T-helper 17 cell (primary cell): ENCODE data around the gene PDLIM5. TPM values are rescaled to one million over a fixed set of nuclear protein-coding genes. Genes with fewer than 3 reads are reported as not detected.
"Not testable (repeated sequence)": the region's sequence is repeated elsewhere in the genome, so short reads cannot be mapped to it uniquely, and the experiment has no call there.

Experiments used
- ATAC-seq: fragments of 150-1000 bp; cut with Tn5 transposase; 2 replicates; pipeline ENCODE4 v1.10.0; 2021; ENCODE audit warnings: mild to moderate bottlenecking, moderate library complexity
- DNase-seq, 3 donors: peaks; one replicate each; pipeline versions ENCODE4 v3.0.0 to v3.0.0-alpha.2; 2020 to 2021
- H3K9me3 ChIP-seq: one replicate; pipeline ENCODE4 v1.7.0; 2013; ENCODE audit warnings: low read length, mild to moderate bottlenecking; ENCODE audit not compliant: control insufficient read depth, poor library complexity, severe bottlenecking
- H3K27ac Mint-ChIP-seq: one replicate; pipeline ENCODE4 v1.8.0; 2022; ENCODE audit warnings: mild to moderate bottlenecking, moderate library complexity, mixed read lengths
- H3K27me3 Mint-ChIP-seq: one replicate; pipeline ENCODE4 v1.8.0; 2022; ENCODE audit warnings: mixed read lengths
- H3K36me3 Mint-ChIP-seq: one replicate; pipeline ENCODE4 v1.8.0; 2022; ENCODE audit warnings: low read depth, mixed read lengths
- H3K4me1 Mint-ChIP-seq: one replicate; pipeline ENCODE4 v1.8.0; 2022; ENCODE audit warnings: mild to moderate bottlenecking, mixed read lengths
- H3K4me3 Mint-ChIP-seq: one replicate; pipeline ENCODE4 v1.8.0; 2022; ENCODE audit warnings: mild to moderate bottlenecking, moderate library complexity, mixed read lengths
- total RNA-seq, 4 donors: library from RNA in 2 of 4; stranded (reverse) in 2 of 4; gene quantifications; one replicate each; pipeline ENCODE4 v1.2.3 and lab custom pipeline; 2022 to 2026

PDLIM5 gene
- total RNA-seq, 2 donors from 2014 or later = 25.9 to 37.6 TPM

DNA sequence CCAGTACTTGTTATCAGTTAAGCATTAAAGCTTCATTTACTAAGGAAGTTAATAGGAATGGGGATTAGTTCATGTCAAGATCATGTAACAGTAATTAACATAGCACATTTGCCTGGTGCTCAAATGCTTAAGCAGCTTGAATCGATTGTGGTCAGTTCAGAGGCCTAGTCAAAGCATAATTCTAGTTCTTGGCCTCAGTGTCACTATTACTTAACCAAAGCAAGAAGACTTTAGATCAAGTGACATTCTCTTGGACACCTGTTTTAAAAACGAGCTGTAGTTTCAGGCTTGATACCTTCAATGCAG, 190.8 kb downstream of the PDLIM5 start:
- H3K9me3 ChIP-seq = no peaks in the 10 kb centered on the region
- H3K4me3 Mint-ChIP-seq = no peak overlapping the region
- no peak for DNase-seq
- H3K27me3 Mint-ChIP-seq = no peaks in the 10 kb centered on the region
- peaks cover 2% of the 10 kb centered on the region for H3K4me1 Mint-ChIP-seq
- ATAC-seq = no peak
- peaks cover 9% of the 10 kb centered on the region for H3K36me3 Mint-ChIP-seq
- no peak overlapping the region for H3K27ac Mint-ChIP-seq

DNA sequence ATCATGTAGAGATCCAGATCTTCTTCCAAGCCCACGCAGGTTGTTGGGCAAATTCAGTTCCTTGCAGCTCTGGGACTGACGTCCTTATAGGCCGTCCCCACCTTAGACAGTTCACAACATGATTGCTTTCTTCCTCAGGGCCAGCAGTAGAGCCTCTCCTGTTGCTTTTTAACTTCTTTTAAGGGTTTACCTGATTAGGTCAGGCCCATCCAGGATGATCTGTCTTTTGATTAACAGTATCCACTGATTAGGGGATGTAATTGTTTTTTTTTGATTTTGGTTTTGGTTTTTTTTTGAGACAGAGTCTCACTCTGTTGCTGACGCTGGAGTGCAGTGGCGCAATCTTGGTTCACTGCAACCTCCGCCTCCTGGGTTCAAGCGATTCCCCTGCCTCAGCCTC, 197.0 kb downstream of the PDLIM5 start:
- DNase-seq (no peak), ATAC-seq (no peak)
- no peaks in the 10 kb centered on the region for H3K9me3 ChIP-seq
- peaks cover 4% of the 10 kb centered on the region for H3K36me3 Mint-ChIP-seq
- peaks cover 3% of the 10 kb centered on the region for H3K4me1 Mint-ChIP-seq
- no peak overlapping the region for H3K4me3 Mint-ChIP-seq
- H3K27me3 Mint-ChIP-seq = no peaks in the 10 kb centered on the region
- no peak overlapping the region for H3K27ac Mint-ChIP-seq

DNA sequence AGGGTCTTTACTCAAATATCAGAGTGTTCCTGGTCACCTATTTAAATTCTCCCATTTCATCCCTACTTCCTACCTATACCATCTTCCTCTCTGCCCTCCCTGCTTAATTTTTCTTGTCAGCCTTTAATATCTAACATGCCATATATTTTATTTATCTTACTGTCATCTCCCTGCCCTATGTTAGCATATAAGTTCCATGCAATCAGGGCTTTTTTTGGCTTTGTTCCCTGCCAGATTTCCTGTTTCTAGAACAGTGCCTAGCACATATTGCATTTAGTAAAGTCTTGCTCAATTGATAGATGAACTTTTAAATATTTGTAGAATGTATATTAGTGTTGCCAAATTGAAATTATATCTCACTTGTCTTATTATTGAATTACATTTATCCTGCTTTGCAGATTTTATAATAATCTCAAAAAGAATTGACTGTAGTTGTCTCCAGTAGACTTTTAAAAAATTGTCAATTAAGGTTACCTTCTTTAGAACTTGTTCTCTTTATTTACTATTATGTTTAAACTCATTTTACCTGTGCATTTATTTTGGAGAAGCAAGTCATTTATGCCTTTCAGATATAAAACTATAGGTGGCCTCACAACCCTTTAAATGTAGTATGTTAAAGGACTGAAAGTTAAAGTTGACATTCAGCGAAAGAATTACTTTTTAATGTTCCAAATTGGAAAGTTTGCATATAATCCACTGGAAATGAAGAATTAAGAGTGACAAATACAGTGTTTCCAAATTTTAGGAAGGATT, 197.8 kb downstream of the PDLIM5 start:
- Mint-ChIP-seq H3K4me1 (peaks cover 3% of the 10 kb centered on the region), H3K27me3 (no peaks in the 10 kb centered on the region), H3K36me3 (peaks cover 4% of the 10 kb centered on the region), H3K27ac (peak overlapping the region; percentile 82), H3K4me3 (no peak overlapping the region)
- ATAC-seq (no peak), DNase-seq (no peak)
- no peaks in the 10 kb centered on the region for H3K9me3 ChIP-seq

DNA sequence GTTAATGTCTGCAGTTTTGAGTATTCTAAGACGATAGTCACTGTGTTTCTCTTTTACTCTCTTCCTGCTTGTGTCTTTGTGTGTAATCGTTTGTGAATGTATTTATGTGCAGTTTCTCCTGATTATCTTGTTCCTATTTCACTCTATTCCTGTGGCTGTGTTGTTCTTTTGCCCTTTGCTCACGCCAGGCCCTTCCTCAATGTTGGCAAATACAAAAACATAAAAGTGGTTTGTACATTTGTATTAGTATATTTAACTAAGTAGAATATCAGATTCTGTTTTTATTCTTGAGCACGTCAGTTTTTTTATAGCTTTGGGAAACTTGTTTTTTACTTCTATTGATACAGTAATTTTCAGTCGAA, 198.4 kb downstream of the PDLIM5 start:
- Mint-ChIP-seq H3K4me1 (peaks cover 3% of the 10 kb centered on the region), H3K27me3 (no peaks in the 10 kb centered on the region), H3K36me3 (peaks cover 4% of the 10 kb centered on the region), H3K4me3 (no peak overlapping the region), H3K27ac (no peak overlapping the region)
- no peaks in the 10 kb centered on the region for H3K9me3 ChIP-seq
- ATAC-seq (no peak), DNase-seq (no peak)

DNA sequence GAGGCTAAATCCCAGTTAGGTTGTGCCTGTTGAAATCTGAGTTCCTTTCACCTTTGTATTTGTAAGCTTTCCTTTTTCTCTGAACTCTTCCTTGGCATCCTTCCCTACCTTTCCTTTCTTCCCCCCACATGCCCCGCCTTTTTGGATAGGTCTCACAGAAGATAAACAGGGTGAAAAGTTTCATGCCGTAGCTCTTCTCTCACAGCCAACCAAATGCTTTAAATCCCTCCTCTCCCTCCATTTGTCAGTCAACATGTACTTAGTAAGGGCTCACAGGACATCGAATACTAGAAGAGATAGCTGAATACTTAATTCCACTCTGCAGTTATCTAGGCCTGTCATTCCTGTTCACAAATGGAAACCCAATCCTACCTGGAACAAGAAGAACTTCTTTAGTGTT, 198.9 kb downstream of the PDLIM5 start:
- no peaks in the 10 kb centered on the region for H3K9me3 ChIP-seq
- peaks cover 4% of the 10 kb centered on the region for H3K36me3 Mint-ChIP-seq
- no peak for ATAC-seq

DNA sequence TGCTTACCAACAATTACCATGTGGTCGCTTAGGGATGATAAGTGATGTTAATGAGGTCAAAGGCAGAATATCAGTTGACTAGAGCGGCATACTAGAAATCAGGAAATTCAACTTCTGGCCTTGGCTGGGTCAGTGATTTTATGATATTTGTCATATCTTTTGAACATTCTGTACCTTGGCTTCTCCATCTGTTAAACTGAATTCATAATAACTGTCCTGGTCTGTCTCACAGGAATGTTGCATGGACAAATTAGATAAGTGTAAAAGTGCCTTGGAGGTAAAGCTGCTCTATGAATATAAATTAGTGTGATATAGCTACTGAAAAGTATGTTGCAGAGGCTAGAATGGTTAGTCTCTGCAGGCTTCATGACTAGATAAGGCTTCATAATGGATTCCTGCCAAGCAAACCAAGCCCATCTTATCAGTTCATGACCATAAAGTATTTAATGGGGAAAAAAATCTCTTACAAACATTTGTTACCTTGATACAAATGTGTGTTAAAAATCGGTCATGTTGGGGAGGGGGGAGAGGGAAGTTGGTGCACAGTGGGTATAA, 201.4 kb downstream of the PDLIM5 start:
- H3K27me3 Mint-ChIP-seq = no peaks in the 10 kb centered on the region
- no peak for ATAC-seq
- peaks cover 4% of the 10 kb centered on the region for H3K36me3 Mint-ChIP-seq
- no peak overlapping the region for H3K27ac Mint-ChIP-seq
- H3K9me3 ChIP-seq = no peaks in the 10 kb centered on the region
- H3K4me1 Mint-ChIP-seq = peaks cover 3% of the 10 kb centered on the region
- no peak overlapping the region for H3K4me3 Mint-ChIP-seq
- no peak for DNase-seq

More for the DNA sequence above, 198.9 kb downstream of the PDLIM5 start:
- no peak overlapping the region for H3K4me3 Mint-ChIP-seq
- no peak for DNase-seq
- H3K27me3 Mint-ChIP-seq = no peaks in the 10 kb centered on the region
- no peak overlapping the region for H3K27ac Mint-ChIP-seq
- H3K4me1 Mint-ChIP-seq = peaks cover 3% of the 10 kb centered on the region

DNA sequence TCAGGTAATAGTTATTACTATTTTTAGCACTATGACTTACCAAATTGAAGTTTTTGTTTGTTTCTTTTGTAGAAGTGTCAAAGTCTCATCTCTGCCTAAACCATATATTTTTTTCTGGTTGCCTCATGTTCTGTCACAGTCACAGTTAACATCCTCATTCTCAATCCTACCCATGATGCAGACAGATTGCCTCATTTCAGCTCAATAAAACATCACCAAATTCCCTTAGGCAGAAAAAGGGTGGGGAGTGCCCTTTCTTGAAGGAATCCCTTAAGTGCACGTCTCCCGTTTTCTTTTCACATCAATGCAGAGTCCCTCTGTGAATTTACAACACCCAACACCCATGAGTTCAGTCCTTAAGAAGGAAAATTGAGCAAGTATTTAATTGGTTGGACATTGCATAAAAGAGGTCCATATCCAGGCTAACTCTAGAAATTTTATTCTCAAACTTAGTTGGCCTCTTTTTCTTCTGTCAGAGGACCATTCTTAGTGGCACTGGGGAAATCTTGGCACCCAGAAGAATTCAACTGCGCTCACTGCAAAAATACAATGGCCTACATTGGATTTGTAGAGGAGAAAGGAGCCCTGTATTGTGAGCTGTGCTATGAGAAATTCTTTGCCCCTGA, 202.4 kb downstream of the PDLIM5 start:
- peaks cover 3% of the 10 kb centered on the region for H3K4me1 Mint-ChIP-seq
- DNase-seq = no peak
- H3K27me3 Mint-ChIP-seq = no peaks in the 10 kb centered on the region
- no peak overlapping the region for H3K27ac Mint-ChIP-seq
- no peaks in the 10 kb centered on the region for H3K9me3 ChIP-seq
- no peak for ATAC-seq
- H3K4me3 Mint-ChIP-seq = no peak overlapping the region
- peaks cover 4% of the 10 kb centered on the region for H3K36me3 Mint-ChIP-seq

DNA sequence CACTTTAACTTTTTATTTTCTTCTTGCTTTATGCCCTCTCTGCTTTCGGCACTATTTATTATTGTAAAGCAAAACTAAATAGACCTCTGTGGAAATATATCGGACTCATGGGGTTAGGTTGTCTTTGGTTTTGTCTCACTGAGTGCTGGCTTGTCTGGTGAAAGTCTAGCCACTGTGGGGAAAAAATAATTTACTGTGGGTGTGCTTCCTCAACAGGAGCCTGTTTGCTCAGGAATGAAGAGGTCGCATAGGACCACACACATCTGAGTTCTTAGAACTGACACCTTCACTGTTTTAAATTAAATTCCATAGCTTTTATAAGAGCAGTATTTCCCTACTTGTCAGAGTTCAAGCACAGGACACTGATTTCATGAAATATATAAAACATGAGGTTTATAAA, 203.0 kb downstream of the PDLIM5 start:
- H3K27me3 Mint-ChIP-seq = no peaks in the 10 kb centered on the region
- no peak overlapping the region for H3K27ac Mint-ChIP-seq
- ATAC-seq (no peak), DNase-seq (no peak)
- peaks cover 4% of the 10 kb centered on the region for H3K36me3 Mint-ChIP-seq
- no peaks in the 10 kb centered on the region for H3K9me3 ChIP-seq
- no peaks in the 10 kb centered on the region for H3K4me1 Mint-ChIP-seq
- no peak overlapping the region for H3K4me3 Mint-ChIP-seq

DNA sequence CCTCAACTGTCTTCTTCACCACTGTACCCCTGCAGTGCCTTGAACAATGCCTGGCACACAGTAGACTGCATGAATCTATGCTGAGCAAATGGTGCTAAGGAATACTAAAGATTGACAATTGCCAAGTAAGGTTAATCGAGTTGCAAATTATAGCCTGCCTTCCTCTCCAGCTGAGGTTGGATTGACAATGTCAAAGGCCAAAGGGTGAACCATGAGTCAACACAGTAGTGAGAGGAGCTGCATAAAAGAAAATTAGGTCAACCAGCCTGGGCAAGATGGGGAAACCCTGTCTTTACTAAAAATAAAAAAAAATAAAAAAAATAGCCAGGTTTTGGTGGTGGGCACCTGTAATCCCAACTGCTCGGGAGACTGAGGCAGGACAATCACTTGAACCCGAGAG, 208.9 kb downstream of the PDLIM5 start:
- Mint-ChIP-seq H3K27ac (no peak overlapping the region), H3K36me3 (peaks cover 2% of the 10 kb centered on the region), H3K4me3 (no peak overlapping the region), H3K4me1 (no peaks in the 10 kb centered on the region), H3K27me3 (no peaks in the 10 kb centered on the region)
- H3K9me3 ChIP-seq = no peaks in the 10 kb centered on the region
- DNase-seq (no peak), ATAC-seq (no peak)

DNA sequence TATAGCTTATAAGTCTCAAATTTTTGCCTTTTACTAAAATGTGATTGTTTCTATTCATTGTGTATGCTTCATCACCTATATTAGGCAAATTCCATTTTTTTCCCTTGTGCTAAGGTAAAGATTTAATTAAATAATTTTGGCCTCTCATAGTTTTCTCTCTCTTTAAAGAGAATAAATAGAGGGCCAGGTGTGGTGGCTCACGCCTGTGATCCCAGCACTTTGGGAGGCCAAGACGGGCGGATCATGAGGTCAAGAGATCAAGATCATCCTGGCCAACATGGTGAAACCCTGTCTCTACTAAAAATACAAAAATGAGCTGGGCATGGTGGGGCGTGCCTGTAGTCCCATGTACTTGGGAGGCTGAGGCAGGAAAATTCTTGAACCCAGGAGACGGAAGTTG, 213.3 kb downstream of the PDLIM5 start:
- not testable (repeated sequence) for DNase-seq, H3K36me3 Mint-ChIP-seq, H3K27me3 Mint-ChIP-seq, H3K4me1 Mint-ChIP-seq, H3K9me3 ChIP-seq, H3K27ac Mint-ChIP-seq, ATAC-seq, H3K4me3 Mint-ChIP-seq

DNA sequence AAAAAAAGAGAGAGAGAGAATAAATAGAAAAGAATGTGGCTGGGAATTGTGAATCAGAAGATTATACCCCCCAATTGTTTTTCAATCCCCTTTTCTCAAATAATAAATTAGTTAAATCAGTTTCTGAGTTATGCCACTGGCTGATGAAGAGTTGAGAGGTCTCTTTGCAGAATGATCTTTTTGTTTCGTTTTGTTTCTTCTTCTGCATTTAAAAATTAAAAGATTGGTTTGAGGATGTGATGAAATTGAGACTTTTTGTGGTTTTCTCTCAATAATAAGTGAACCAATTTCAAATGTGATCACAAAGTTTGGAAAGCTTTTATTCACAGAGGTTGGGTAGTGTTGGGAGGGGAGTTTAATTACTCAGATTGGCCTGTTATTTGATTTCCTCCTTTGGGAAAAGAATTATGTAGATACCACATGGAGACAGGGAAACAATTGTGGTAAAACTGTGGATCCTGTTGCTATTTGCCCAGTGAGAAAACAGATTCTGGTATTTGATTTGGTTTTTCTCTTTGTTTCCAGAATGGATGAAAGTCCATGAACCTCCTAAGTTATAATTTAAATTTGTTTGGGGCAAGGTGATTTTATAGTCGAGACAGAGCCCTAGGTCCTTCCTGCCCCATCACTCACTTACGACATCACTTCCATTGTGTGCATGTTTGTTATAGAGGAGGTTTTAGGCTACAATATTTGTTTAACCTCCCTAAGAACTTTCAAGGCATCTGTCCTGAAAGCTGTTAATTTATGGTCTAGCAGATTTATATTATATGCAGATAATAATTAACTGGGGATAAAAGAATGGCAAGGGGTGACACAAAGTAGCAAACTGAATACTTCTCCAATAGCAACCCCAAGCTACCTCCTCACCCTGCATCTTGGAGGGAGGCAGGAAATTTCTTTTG, 214.0 kb downstream of the PDLIM5 start:
- Mint-ChIP-seq H3K27me3 (no peaks in the 10 kb centered on the region), H3K4me3 (no peak overlapping the region), H3K36me3 (no peaks in the 10 kb centered on the region), H3K4me1 (peaks cover 2% of the 10 kb centered on the region), H3K27ac (no peak overlapping the region)
- H3K9me3 ChIP-seq = no peaks in the 10 kb centered on the region
- DNase-seq = no peak
- ATAC-seq = no peak

DNA sequence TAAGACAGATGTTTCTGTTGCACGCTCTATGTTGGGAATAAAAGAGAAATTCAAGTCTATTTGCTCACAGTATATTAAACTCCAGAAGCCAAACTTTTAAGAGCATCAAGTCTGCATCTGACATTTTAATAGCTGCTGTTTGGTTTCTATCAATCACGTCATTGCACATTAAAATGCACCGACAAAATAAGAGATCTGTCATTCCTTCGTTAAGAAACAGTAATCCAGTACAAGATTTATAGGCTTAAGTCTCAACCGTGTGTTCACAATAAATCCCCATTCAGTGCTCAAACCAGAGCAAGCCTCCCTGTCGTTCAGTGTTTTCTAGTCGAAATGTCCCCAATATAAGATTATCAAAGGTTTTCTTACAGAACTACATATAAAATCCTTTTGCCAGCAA, 217.0 kb downstream of the PDLIM5 start:
- no peaks in the 10 kb centered on the region for H3K27me3 Mint-ChIP-seq
- ATAC-seq (no peak), DNase-seq (no peak)
- peaks cover 2% of the 10 kb centered on the region for H3K4me1 Mint-ChIP-seq
- H3K9me3 ChIP-seq = no peaks in the 10 kb centered on the region
- H3K36me3 Mint-ChIP-seq = no peaks in the 10 kb centered on the region
- H3K27ac Mint-ChIP-seq = no peak overlapping the region
- H3K4me3 Mint-ChIP-seq = no peak overlapping the region
